ENCODE results near the gene NEK11. TPM values are rescaled to one million over a fixed set of nuclear protein-coding genes. Genes with fewer than 3 reads are reported as not detected.

The NEK11 gene
- total RNA-seq, 1 experiment from 2014 or later: 9.5 TPM

DNA sequence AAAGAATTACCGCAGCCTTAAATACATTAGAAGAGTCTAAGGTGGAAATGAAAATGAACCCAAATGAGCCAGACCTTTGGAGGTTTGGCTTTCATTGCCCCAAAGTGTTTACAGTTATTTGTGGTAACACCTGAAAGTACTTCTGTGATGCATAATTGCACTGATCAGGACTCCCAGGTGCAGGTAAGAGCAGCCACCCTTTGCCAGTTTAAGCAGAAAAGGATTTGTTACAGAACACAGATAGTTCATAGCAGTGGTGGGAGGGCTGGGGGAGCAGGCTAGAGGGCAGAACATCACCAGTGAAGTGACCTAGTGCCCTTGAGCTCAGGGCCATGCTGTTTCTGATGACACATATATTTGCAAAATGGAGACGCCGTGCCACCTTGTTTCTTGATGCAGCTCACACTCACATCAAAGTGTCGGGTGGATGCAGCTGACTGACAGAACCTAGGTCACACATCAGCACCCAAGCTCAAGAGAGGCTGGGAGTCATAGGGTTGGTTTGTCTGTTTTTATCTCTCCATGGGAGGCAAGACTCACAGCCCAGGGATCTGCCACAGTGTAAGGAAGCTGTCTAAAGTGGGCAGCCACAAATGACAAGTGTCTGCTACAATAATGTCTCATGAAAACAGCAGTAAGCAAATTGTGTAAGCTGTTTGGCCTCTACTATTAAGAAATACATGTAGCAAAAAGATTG lies 49.1 kb downstream of the NEK11 start:
- POLR2A ChIA-PET: no interaction called here
- Histone ChIP-seq H3K36me3 (ENCODE audit: control insufficient read depth, insufficient read depth, low read length) (no peaks in the 10 kb centered on the region), H3K4me1 (ENCODE audit: control insufficient read depth, insufficient read depth, low read length) (no peaks in the 10 kb centered on the region), H3K27ac (ENCODE audit: low read length) (no peak overlapping the region), H3K4me3 (ENCODE audit: low read depth in 2 of 2, low read length in 2 of 2) (no peak overlapping the region), H3K9me3 (ENCODE audit: control insufficient read depth, insufficient read depth, low read depth, low read length) (no peaks in the 10 kb centered on the region), H3K27me3 (ENCODE audit: control insufficient read depth, insufficient read depth, low read length) (no peaks in the 10 kb centered on the region)
- BruUV-seq (replicated peaks): no TSS peak
- ATAC-seq (no peak), DNase-seq (ENCODE audit: low read depth, low spot score) (no peak)
- CTCF ChIA-PET: no interaction called here
- intact Hi-C loops (cut with micrococcal nuclease; ENCODE audit: unreplicated experiment) (no loop called here), in situ Hi-C loops (cut with HindIII; ENCODE audit: low pct_unique_long_range_greater_than_20kb, low sequenced_read_pairs) (no loop called here)
- TF ChIP-seq TCF7L2 (IDR thresholded peaks at IDR 0.05; ENCODE audit: low read depth, low read length): no peak
- TF ChIP-seq, protein P1, sequence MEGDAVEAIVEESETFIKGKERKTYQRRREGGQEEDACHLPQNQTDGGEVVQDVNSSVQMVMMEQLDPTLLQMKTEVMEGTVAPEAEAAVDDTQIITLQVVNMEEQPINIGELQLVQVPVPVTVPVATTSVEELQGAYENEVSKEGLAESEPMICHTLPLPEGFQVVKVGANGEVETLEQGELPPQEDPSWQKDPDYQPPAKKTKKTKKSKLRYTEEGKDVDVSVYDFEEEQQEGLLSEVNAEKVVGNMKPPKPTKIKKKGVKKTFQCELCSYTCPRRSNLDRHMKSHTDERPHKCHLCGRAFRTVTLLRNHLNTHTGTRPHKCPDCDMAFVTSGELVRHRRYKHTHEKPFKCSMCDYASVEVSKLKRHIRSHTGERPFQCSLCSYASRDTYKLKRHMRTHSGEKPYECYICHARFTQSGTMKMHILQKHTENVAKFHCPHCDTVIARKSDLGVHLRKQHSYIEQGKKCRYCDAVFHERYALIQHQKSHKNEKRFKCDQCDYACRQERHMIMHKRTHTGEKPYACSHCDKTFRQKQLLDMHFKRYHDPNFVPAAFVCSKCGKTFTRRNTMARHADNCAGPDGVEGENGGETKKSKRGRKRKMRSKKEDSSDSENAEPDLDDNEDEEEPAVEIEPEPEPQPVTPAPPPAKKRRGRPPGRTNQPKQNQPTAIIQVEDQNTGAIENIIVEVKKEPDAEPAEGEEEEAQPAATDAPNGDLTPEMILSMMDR (IDR thresholded peaks at IDR 0.05): no peak
- no peak for TF ChIP-seq SIN3A (IDR thresholded peaks at IDR 0.05; ENCODE audit: borderline replicate concordance, insufficient read depth, low read depth, low read length)
- TF ChIP-seq, protein P2, sequence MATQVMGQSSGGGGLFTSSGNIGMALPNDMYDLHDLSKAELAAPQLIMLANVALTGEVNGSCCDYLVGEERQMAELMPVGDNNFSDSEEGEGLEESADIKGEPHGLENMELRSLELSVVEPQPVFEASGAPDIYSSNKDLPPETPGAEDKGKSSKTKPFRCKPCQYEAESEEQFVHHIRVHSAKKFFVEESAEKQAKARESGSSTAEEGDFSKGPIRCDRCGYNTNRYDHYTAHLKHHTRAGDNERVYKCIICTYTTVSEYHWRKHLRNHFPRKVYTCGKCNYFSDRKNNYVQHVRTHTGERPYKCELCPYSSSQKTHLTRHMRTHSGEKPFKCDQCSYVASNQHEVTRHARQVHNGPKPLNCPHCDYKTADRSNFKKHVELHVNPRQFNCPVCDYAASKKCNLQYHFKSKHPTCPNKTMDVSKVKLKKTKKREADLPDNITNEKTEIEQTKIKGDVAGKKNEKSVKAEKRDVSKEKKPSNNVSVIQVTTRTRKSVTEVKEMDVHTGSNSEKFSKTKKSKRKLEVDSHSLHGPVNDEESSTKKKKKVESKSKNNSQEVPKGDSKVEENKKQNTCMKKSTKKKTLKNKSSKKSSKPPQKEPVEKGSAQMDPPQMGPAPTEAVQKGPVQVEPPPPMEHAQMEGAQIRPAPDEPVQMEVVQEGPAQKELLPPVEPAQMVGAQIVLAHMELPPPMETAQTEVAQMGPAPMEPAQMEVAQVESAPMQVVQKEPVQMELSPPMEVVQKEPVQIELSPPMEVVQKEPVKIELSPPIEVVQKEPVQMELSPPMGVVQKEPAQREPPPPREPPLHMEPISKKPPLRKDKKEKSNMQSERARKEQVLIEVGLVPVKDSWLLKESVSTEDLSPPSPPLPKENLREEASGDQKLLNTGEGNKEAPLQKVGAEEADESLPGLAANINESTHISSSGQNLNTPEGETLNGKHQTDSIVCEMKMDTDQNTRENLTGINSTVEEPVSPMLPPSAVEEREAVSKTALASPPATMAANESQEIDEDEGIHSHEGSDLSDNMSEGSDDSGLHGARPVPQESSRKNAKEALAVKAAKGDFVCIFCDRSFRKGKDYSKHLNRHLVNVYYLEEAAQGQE (IDR thresholded peaks at IDR 0.05; ENCODE audit: insufficient read depth in 1 of 2, low read depth in 2 of 2, low read length in 1 of 2): no peak
- no peak for TF ChIP-seq POLR2AphosphoS5 (IDR thresholded peaks at IDR 0.05; ENCODE audit: low read depth, low read length)

DNA sequence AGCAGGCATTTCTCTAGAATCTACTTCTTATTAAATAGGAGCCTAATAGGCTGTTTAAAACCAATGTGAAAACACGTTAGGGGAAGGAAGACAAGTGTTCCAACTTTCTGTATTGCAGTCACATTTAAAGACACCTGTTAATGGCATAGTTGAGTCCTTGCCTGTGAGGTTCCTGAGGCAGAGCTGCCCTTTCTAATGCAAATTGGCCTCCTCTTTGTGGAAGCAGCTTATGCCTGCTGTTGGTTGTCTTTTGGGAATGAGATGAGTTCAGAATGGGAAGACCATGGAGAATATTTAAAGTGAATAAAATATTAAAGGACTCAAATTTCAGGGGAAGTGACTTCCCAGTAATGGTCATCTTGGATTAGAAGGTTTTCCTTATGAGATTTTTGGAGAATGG lies 51.2 kb downstream of the NEK11 start:
- ChIA-PET POLR2A (no interaction called here), CTCF (no interaction called here)
- Histone ChIP-seq H3K36me3 (ENCODE audit: control insufficient read depth, insufficient read depth, low read length) (no peaks in the 10 kb centered on the region), H3K27ac (ENCODE audit: low read length) (no peak overlapping the region), H3K4me1 (ENCODE audit: control insufficient read depth, insufficient read depth, low read length) (no peaks in the 10 kb centered on the region), H3K9me3 (ENCODE audit: control insufficient read depth, insufficient read depth, low read depth, low read length) (no peaks in the 10 kb centered on the region), H3K4me3 (ENCODE audit: low read depth in 2 of 2, low read length in 2 of 2) (no peak overlapping the region), H3K27me3 (ENCODE audit: control insufficient read depth, insufficient read depth, low read length) (no peaks in the 10 kb centered on the region)
- DNase-seq (ENCODE audit: low read depth, low spot score) (no peak), ATAC-seq (no peak)
- TF ChIP-seq, protein P1 (IDR thresholded peaks at IDR 0.05): no peak
- no peak for TF ChIP-seq TCF7L2 (IDR thresholded peaks at IDR 0.05; ENCODE audit: low read depth, low read length)
- no peak for TF ChIP-seq POLR2AphosphoS5 (IDR thresholded peaks at IDR 0.05; ENCODE audit: low read depth, low read length)
- no peak for TF ChIP-seq SIN3A (IDR thresholded peaks at IDR 0.05; ENCODE audit: borderline replicate concordance, insufficient read depth, low read depth, low read length)
- TF ChIP-seq, protein P2 (IDR thresholded peaks at IDR 0.05; ENCODE audit: insufficient read depth in 1 of 2, low read depth in 2 of 2, low read length in 1 of 2): no peak
- intact Hi-C loops (cut with micrococcal nuclease; ENCODE audit: unreplicated experiment): no loop called here
- BruUV-seq (replicated peaks): no TSS peak
- in situ Hi-C loops (cut with HindIII; ENCODE audit: low pct_unique_long_range_greater_than_20kb, low sequenced_read_pairs): no loop called here

All from Panc1 (cell line).